SK-N-SH (cell line): ENCODE measurements around the gene GNB1L. TPM values are rescaled to one million over a fixed set of nuclear protein-coding genes. Genes with fewer than 3 reads are reported as not detected.
"Not testable (repeated sequence)": the region's sequence is repeated elsewhere in the genome, so short reads cannot be mapped to it uniquely, and the experiment has no call there.

Experiments
- CTCF ChIA-PET: fragments of 300-600, 350-600 bp; formaldehyde crosslinking; extraction: SDS; loops from one replicate; lab custom pipeline; 2021; lab: Yijun Ruan, JAX
- POLR2A ChIA-PET: fragments of 350-600 bp; sonication (Branson Sonifier 250); formaldehyde crosslinking; extraction: SDS; loops from one replicate; lab custom pipeline; 2020; ENCODE audit warnings: antibody characterized with exemption, inconsistent platforms; lab: Yijun Ruan, JAX
- DNase-seq: peaks from one replicate; pipeline ENCODE4 v3.0.0; 2012
- H2AFZ ChIP-seq: fragments of 200-600 bp; sonication (generic); 2 replicates; pipeline ENCODE4 v1.8.1; 2016; ENCODE audit warnings: antibody characterized with exemption, mild to moderate bottlenecking, low read depth
- H3F3A ChIP-seq: fragments of 200-600 bp; sonication (generic); replicated peaks from 2 replicates; pipeline ENCODE3; 2016; ENCODE audit warnings: antibody characterized with exemption, mild to moderate bottlenecking; ENCODE audit not compliant: insufficient read depth
- H3K27ac ChIP-seq, 2 experiments: fragments of 200-500 bp in 1 of 2; fragments of 200-600 bp in 1 of 2; sonication (Bioruptor generic) in 1 of 2; sonication (generic), shearing (Covaris generic) in 1 of 2; 2 replicates each; pipeline versions ENCODE4 v1.5.1 to v1.6.1; 2014 to 2016; ENCODE audit warnings: low read depth in 2 of 2, inconsistent platforms in 1 of 2, low read length in 1 of 2, mild to moderate bottlenecking in 1 of 2, mixed read lengths in 1 of 2
- H3K27me3 ChIP-seq: fragments of 200-600 bp; sonication (generic), shearing (Covaris generic); 2 replicates; pipeline ENCODE4 v1.6.1; 2016; ENCODE audit warnings: mixed run types; ENCODE audit not compliant: insufficient read depth
- H3K36me3 ChIP-seq, 2 experiments: fragments of 200-500 bp in 1 of 2; fragments of 200-600 bp in 1 of 2; sonication (Bioruptor generic) in 1 of 2; sonication (generic) in 1 of 2; replicated peaks in 1 of 2; 2 replicates each; pipeline versions ENCODE3 to v1.5.1; 2014 to 2016; ENCODE audit warnings: low read length in 1 of 2, mild to moderate bottlenecking in 1 of 2; ENCODE audit not compliant: insufficient read depth in 2 of 2, control insufficient read depth in 1 of 2
- H3K4me1 ChIP-seq, 2 experiments: fragments of 200-500 bp in 1 of 2; fragments of 200-600 bp in 1 of 2; sonication (Bioruptor generic) in 1 of 2; sonication (generic), shearing (Covaris generic) in 1 of 2; 2 replicates each; pipeline versions ENCODE4 v1.5.1 to v1.6.1; 2014 to 2016; ENCODE audit warnings: low read depth in 1 of 2, low read length in 1 of 2, mixed run types in 1 of 2; ENCODE audit not compliant: insufficient read depth in 2 of 2, control insufficient read depth in 1 of 2
- H3K4me2 ChIP-seq: fragments of 200-600 bp; sonication (generic), shearing (Covaris generic); 2 replicates; pipeline ENCODE4 v1.6.1; 2017; ENCODE audit warnings: mixed run types
- H3K4me3 ChIP-seq, 2 experiments: fragments of 200-500 bp in 1 of 2; fragments of 200-600 bp in 1 of 2; sonication (Bioruptor generic) in 1 of 2; sonication (generic), shearing (Covaris generic) in 1 of 2; 2 replicates each; pipeline versions ENCODE4 v1.5.1 to v1.8.1; 2014 to 2016; ENCODE audit warnings: low read depth in 2 of 2, inconsistent platforms in 1 of 2, low read length in 1 of 2, mild to moderate bottlenecking in 1 of 2, mixed read lengths in 1 of 2, moderate library complexity in 1 of 2
- H3K79me2 ChIP-seq: fragments of 200-600 bp; sonication (generic); 2 replicates; pipeline ENCODE4 v1.8.1; 2017; ENCODE audit warnings: mild to moderate bottlenecking; ENCODE audit not compliant: insufficient read depth
- H3K9ac ChIP-seq: fragments of 200-600 bp; sonication (generic); 2 replicates; pipeline ENCODE4 v1.6.1; 2017; ENCODE audit warnings: mixed run types
- H3K9me2 ChIP-seq: fragments of 200-600 bp; sonication (generic); 2 replicates; pipeline ENCODE4 v1.6.1; 2017; ENCODE audit warnings: mixed run types
- H3K9me3 ChIP-seq: fragments of 200-600 bp; sonication (generic); 2 replicates; pipeline ENCODE4 v1.6.1; 2017; ENCODE audit warnings: mixed run types, mild to moderate bottlenecking, moderate library complexity
- H4K20me1 ChIP-seq: fragments of 200-600 bp; sonication (generic); 2 replicates; pipeline ENCODE4 v1.6.1; 2017; ENCODE audit warnings: mild to moderate bottlenecking, mixed run types; ENCODE audit not compliant: insufficient read depth
- CHD2 ChIP-seq: fragments of 150-350 bp; IDR thresholded peaks from 2 replicates; pipeline ENCODE4 v1.6.1; 2018; ENCODE audit warnings: low read length; ENCODE audit not compliant: partially characterized antibody
- ELF1 ChIP-seq: IDR thresholded peaks from 2 replicates; pipeline ENCODE4 v1.4.0; 2012
- MEF2A ChIP-seq: IDR thresholded peaks from 2 replicates; pipeline ENCODE4 v1.4.0; 2012; ENCODE audit warnings: low read depth, borderline replicate concordance
- WGBS: methylation state at CpG from one replicate; pipeline ENCODE4 v1.1.6; 2017; ENCODE audit warnings: low lambda C conversion rate; 5-methylcytosine and 5-hydroxymethylcytosine counted together
- polyA plus RNA-seq, 3 experiments: library from polyadenylated mRNA; depleted of rRNA; stranded (reverse); fragments of >200 nt; gene quantifications; 2 replicates each; pipeline ENCODE4 v1.2.3, GENCODE V29; 2012
- TF ChIP-seq, protein P1 (sequence below): IDR thresholded peaks from 2 replicates; pipeline ENCODE4 v1.4.0; 2012; ENCODE audit warnings: low read depth, borderline replicate concordance
- TF ChIP-seq, protein P2 (sequence below): IDR thresholded peaks from 2 replicates; pipeline ENCODE4 v1.4.0; 2012; ENCODE audit warnings: low read depth, borderline replicate concordance

Gene GNB1L
- polyA plus RNA-seq, 1 of the 3 experiments (the other 2 are of a cell fraction) = 5.9 TPM

DNA sequence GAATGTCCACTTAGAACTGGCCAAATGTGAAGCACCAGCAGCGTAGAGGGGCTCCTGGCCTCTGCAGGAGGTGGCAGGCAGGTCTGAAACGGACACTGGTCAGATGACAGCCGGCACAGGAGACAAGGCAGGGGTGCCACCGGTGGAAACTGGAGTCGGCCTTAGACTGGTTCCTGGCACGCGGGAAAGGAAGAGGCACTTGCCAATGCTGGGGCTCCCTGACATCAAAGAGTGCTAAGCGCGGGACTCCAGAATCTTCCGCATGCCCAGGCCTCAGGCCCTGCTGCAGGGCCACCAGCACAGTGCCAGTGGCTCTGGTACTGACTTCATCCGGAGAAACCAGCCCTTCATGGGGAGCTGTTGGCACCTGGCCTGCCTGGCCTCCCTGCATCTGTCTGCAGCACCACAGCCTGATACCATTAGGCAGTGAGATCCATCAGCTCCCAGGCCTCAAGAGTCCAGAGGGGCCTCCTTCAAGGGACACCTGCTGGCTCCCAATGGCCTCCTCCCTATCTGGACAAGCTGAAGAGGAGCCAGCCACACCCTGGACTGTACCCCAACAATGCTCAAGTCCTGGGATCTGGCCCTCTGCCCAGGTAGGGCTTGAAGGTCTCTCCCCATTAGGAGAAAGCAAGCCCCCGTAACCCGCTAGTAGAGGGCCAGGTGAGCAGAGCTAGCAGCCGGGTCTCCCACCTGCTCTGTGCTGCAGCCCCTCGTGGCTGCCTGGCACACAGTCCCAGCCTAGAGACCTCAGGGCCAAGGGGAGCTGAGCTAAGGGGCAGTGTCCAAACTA lies 29.7 kb upstream of the GNB1L start:
- H3K27ac ChIP-seq = peak overlapping the region in 1 of 2 experiments; percentile 6; a peak in 1 of 4 replicates
- no peaks in the 10 kb centered on the region for H4K20me1 ChIP-seq
- no peaks in the 10 kb centered on the region for H3K9me2 ChIP-seq
- no peak overlapping the region for H3K4me2 ChIP-seq
- H3K9ac ChIP-seq = no peak overlapping the region
- CTCF ChIA-PET = interaction anchor here (0.7 to 2.2 kb wide), 5 partner anchors 8 to 153 kb away, joined by 3 to 18 read pairs (median 3); no protein-coding TSS in a partner anchor
- no peak overlapping the region for H2AFZ ChIP-seq
- no peaks in the 10 kb centered on the region for H3K36me3 ChIP-seq
- peaks cover 18% of the 10 kb centered on the region for H3F3A ChIP-seq
- H3K4me3 ChIP-seq = no peak overlapping the region
- peak; percentile 31 for DNase-seq
- TF ChIP-seq, protein P1, sequence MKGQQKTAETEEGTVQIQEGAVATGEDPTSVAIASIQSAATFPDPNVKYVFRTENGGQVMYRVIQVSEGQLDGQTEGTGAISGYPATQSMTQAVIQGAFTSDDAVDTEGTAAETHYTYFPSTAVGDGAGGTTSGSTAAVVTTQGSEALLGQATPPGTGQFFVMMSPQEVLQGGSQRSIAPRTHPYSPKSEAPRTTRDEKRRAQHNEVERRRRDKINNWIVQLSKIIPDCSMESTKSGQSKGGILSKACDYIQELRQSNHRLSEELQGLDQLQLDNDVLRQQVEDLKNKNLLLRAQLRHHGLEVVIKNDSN = no peak
- no peaks in the 10 kb centered on the region for H3K27me3 ChIP-seq
- POLR2A ChIA-PET = no interaction called here
- H3K79me2 ChIP-seq = peaks cover 12% of the 10 kb centered on the region; the same call in 1 of the 2 replicates
- no peaks in the 10 kb centered on the region for H3K9me3 ChIP-seq
- WGBS = 94% methylated on average over 10 of the region's 15 CpGs
- peaks cover 22 to 42% of the 10 kb centered on the region in 2 experiments; a peak in 3 of 4 replicates for H3K4me1 ChIP-seq

DNA sequence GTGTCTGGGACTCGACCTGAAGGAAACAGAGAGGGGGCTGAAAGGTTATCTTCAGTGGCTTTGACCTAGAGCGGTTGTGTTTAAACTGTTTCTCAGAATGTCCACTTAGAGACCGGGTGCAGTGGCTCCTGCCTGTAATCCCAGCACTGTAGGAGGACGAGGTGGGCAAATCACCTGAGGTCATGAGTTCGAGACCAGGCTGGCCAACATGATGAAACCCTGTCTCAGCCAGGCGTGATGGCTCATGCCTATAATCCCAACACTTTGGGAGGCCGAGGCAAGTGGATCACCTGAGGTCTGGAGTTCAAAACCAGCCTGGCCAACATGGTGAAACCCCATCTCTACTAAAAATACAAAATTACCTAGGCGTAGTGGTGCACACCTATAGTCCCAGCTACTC lies 28.8 kb upstream of the GNB1L start:
- POLR2A ChIA-PET, H4K20me1 ChIP-seq, H3K4me2 ChIP-seq, H2AFZ ChIP-seq, H3K27me3 ChIP-seq, H3K36me3 ChIP-seq, H3K27ac ChIP-seq, H3K9ac ChIP-seq, DNase-seq, H3K9me2 ChIP-seq, H3K4me3 ChIP-seq, H3K9me3 ChIP-seq: not testable (repeated sequence)
- WGBS = 100% methylated on average over 6 of the region's 8 CpGs
- CTCF ChIA-PET = interaction anchor here (1.0 to 2.2 kb wide), 3 partner anchors 19 to 152 kb away, joined by 3 to 18 read pairs (median 4); no protein-coding TSS in a partner anchor
- H3K4me1 ChIP-seq = peaks cover 25 to 49% of the 10 kb centered on the region in 2 experiments; a peak in 3 of 4 replicates
- peaks cover 18% of the 10 kb centered on the region for H3F3A ChIP-seq
- peaks cover 20% of the 10 kb centered on the region; the same call in 1 of the 2 replicates for H3K79me2 ChIP-seq

- no peak for TF ChIP-seq ELF1
- no peak for TF ChIP-seq CHD2
- TF ChIP-seq, protein P2, sequence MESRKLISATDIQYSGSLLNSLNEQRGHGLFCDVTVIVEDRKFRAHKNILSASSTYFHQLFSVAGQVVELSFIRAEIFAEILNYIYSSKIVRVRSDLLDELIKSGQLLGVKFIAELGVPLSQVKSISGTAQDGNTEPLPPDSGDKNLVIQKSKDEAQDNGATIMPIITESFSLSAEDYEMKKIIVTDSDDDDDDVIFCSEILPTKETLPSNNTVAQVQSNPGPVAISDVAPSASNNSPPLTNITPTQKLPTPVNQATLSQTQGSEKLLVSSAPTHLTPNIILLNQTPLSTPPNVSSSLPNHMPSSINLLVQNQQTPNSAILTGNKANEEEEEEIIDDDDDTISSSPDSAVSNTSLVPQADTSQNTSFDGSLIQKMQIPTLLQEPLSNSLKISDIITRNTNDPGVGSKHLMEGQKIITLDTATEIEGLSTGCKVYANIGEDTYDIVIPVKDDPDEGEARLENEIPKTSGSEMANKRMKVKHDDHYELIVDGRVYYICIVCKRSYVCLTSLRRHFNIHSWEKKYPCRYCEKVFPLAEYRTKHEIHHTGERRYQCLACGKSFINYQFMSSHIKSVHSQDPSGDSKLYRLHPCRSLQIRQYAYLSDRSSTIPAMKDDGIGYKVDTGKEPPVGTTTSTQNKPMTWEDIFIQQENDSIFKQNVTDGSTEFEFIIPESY = no peak
- no peak for TF ChIP-seq MEF2A
- Histone ChIP-seq H3K36me3 (no peaks in the 10 kb centered on the region), H3K4me1 (peaks cover 25 to 49% of the 10 kb centered on the region in 2 experiments; a peak in 3 of 4 replicates), H3K79me2 (peaks cover 26% of the 10 kb centered on the region; the same call in 1 of the 2 replicates), H3K4me3 (no peak overlapping the region), H3K9me2 (no peaks in the 10 kb centered on the region), H3K27me3 (no peaks in the 10 kb centered on the region), H3K9me3 (no peaks in the 10 kb centered on the region), H2AFZ (no peak overlapping the region), H3K9ac (0 out of 2 replicates have a peak overlapping the region, but pooled peaks have one; percentile 62), H3F3A (peaks cover 18% of the 10 kb centered on the region), H3K27ac (peak overlapping the region in 1 of 2 experiments; percentile 73; a peak in 2 of 4 replicates), H4K20me1 (no peaks in the 10 kb centered on the region), H3K4me2 (peak overlapping the region; percentile 52)
- CTCF ChIA-PET = interaction anchor here (1.0 to 3.3 kb wide), 6 partner anchors 8 to 152 kb away, joined by 3 to 23 read pairs (median 4); no protein-coding TSS in a partner anchor
- 91% methylated on average over 14 of the region's 26 CpGs for WGBS
- POLR2A ChIA-PET = no interaction called here
- DNase-seq = peak; percentile 29
Observed at GRCh38 chr22:19882446-19883381, 28.0 kb upstream of the GNB1L start.
